K562 treated with DMSO at 1 percent for 4 hours (cell line): Measurements from ENCODE around the gene CCNYL1. TPM values are rescaled to one million over a fixed set of nuclear protein-coding genes. Genes with fewer than 3 reads are reported as not detected.

Experiments
- total RNA-seq: library from RNA; unstranded; fragments of 300-600 nt; gene quantifications from 2 replicates; pipeline ENCODE4 v1.2.3, GENCODE V29; 2022; ENCODE audit not compliant: insufficient read depth

CCNYL1 gene
- total RNA-seq = 7.2 and 9.0 TPM in 2 replicates

DNA sequence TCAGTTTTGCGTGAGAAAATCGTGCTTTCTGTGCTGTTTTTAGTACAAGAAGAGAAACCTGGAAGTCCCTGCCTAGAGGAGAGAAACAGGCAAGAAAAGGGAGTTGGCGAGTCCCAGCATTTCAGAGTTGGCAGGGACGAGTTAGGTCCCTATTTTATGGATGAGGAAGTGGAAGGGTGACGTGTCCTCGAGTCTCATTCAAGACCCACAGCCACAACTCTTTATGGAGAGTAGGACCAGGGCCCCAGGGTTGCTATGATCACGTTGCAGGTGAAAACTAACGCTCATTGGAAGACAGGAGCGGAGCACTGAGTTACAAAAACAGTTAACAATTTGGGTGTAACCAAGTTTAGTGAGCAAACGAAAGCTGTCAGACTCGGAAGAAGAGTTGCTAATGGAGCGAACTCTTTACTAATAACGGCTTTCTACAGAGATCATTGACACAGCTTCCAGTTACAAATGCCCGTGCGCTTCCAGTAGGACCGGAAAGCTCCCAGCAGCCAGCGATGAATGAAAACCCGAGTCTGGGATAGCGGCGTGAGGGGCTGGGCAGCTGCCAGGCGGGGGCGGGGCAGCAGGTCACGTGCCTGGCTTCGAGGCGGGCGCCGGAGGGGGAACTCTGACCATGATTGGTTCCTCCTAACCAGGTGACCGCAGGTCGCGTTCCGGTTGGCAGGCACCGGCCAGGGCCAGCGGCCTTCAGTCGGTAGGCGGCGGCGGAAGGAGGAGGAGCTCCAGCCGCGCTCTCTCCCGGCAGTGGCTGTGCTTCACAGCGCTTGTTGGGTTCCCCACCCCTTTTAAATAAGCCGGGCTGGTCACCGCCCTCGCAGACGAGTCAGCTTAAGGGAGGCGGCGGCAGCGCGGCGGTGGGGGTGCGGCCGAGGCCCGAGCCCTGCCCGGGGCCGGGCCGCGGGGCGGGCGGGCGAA is at the start of gene CCNYL1:
Gene CCNYL1 (plus strand): TSS at position 827 of the 927 bp plus-strand sequence. CDS start 257 bp downstream, outside the sequence.

Other genes starting within 250 kb of the CCNYL1 start
- 9.2 and 9.9 TPM in 2 replicates for gene CREB1, start 181.7 kb upstream of the CCNYL1 start, total RNA-seq
- 24.6 and 27.8 TPM in 2 replicates for gene METTL21A, start 86.2 kb upstream of the CCNYL1 start, total RNA-seq
- 5.2 and 7.6 TPM in 2 replicates for gene FZD5, start 58.3 kb downstream of the CCNYL1 start, total RNA-seq